Lower leg skin (tissue), 4 donors: Measurements from ENCODE around the gene SH2D7. TPM values are rescaled to one million over a fixed set of nuclear protein-coding genes. Genes with fewer than 3 reads are reported as not detected.

Experiments used
- DNase-seq, 2 donors: peaks; one replicate each; pipeline ENCODE4 v3.0.0-alpha.2; 2019; ENCODE audit warnings: low spot score in 2 of 2
- H3K4me3 ChIP-seq: fragments of 200-600 bp; sonication (generic); 2 replicates; pipeline ENCODE4 v1.5.1; 2017; ENCODE audit warnings: mild to moderate bottlenecking, low read depth; ENCODE audit not compliant: poor library complexity, severe bottlenecking
- POLR2A ChIP-seq, 2 donors: fragments of 450-650 bp; IDR thresholded peaks; one replicate each; pipeline ENCODE4 v1.6.1; 2016 to 2017; ENCODE audit warnings: antibody characterized with exemption in 2 of 2, mild to moderate bottlenecking in 1 of 2, moderate library complexity in 1 of 2
- WGBS, 2 donors: methylation state at CpG; one replicate each; pipeline ENCODE4 v1.1.5; 2018; 5-methylcytosine and 5-hydroxymethylcytosine counted together
- intact Hi-C: fragments of 100-400 bp; cut with DNase I; formaldehyde crosslinking; loops from one replicate; pipeline ENCODE4 v1.15.0; 2023; ENCODE audit warnings: low total_unique reads
- total RNA-seq, 4 donors: library from RNA; depleted of rRNA; stranded (reverse); fragments of >200 nt; gene quantifications; one replicate each; pipeline ENCODE4 v1.1.0, GENCODE V29; 2016
- TF ChIP-seq, protein P1 (sequence below), 3 donors: fragments of 450-650 bp; IDR thresholded peaks; one replicate each; pipeline ENCODE4 v1.5.1; 2016; ENCODE audit warnings: antibody characterized with exemption in 3 of 3, mild to moderate bottlenecking in 3 of 3, moderate library complexity in 2 of 3

Gene SH2D7
- total RNA-seq, 4 donors from 2014 or later = not detected

DNA sequence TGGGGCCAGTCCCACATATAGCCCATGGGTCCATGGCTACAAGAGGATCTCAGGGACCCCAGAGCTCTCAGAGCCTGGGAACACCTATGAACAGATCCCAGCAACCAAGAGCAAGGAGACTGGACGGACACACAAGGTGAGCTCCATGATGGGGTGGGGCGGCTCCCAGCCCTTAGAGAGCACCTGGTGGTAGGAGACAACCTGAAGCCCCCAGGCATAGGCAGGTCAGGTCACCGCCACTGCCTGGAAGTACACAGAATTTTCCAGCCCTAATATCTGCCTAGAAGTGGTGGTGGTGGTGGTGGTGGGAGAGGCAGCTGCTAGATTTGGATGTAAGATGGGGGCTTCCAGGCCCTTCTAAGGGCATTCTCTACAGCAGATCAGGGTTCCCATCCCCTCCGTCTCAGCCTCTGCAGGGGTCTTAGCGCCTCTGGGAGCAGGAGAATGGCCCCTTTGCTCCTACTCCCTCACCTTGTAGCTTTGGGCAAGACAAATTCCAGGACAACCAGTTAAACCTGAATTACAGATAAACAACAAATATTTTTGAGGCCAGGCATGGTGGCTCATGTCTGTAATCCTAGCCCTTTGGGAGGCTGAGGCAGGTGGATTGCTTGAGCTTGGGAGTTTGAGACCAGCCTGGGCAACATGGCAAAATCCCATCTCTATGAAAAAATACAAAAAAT, 9.2 kb downstream of the SH2D7 start:
- WGBS, 2 donors = 83 to 89% methylated on average over 5 of the region's 5 CpGs
- H3K4me3 ChIP-seq = no peak overlapping the region
- no peak for DNase-seq
- intact Hi-C loops = no loop called here
- TF ChIP-seq, protein P1, sequence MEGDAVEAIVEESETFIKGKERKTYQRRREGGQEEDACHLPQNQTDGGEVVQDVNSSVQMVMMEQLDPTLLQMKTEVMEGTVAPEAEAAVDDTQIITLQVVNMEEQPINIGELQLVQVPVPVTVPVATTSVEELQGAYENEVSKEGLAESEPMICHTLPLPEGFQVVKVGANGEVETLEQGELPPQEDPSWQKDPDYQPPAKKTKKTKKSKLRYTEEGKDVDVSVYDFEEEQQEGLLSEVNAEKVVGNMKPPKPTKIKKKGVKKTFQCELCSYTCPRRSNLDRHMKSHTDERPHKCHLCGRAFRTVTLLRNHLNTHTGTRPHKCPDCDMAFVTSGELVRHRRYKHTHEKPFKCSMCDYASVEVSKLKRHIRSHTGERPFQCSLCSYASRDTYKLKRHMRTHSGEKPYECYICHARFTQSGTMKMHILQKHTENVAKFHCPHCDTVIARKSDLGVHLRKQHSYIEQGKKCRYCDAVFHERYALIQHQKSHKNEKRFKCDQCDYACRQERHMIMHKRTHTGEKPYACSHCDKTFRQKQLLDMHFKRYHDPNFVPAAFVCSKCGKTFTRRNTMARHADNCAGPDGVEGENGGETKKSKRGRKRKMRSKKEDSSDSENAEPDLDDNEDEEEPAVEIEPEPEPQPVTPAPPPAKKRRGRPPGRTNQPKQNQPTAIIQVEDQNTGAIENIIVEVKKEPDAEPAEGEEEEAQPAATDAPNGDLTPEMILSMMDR (IDR thresholded peaks at IDR 0.05) = no peak
- no peak for TF ChIP-seq POLR2A (IDR thresholded peaks at IDR 0.05)

DNA sequence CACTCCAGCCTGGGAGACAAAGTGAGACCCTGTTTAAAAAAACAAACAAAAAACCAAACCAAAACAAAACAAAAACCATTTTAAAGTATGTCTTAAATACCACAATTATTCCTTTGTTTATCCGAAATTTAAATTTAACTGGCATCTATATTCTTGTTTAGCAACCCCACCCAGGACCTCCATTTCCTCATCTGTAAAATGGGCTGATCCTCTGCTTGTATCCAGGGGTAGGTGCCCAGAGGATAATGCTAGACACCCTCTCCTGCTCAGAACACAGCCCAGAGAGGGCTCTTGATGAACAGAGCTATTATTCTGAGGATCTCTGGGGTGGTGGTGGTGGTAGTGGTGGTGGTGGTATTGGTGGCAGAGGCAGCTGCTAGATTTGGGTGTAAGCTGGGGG, 9.8 kb downstream of the SH2D7 start:
- WGBS, 2 donors = 82 to 88% methylated on average over 1 of the region's 1 CpG
- no peak overlapping the region for H3K4me3 ChIP-seq
- intact Hi-C loops = no loop called here
- no peak for TF ChIP-seq POLR2A (IDR thresholded peaks at IDR 0.05)
- no peak for DNase-seq

DNA sequence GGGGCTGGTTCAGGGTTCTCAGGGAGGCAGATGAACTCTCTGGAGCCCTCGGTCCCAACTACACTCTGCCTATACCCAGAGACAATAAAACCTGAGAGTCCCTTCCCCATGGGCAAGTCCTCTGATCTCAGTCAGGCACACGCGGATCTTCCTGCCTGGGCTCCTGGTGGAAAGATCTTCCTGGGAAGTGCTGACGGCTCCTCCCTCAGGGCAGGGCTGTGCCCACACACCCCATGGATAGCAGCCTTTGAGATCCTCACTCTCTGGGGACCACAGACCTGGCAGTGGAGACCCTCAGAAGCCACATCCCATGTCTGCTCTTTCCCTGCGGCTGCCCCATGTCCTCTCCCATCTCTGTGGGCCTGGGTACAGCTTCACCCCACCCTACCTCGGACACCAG, 10.4 kb downstream of the SH2D7 start:
- WGBS, 2 donors = 84% methylated on average over 6 of the region's 6 CpGs
- no peak for DNase-seq
- intact Hi-C loops = no loop called here

GRCh38 chr15:78103406-78104118, 11.2 kb downstream of the SH2D7 start:
- intact Hi-C loops = no loop called here
- WGBS, 2 donors = 87 to 88% methylated on average over 12 of the region's 12 CpGs
- no peak for DNase-seq
- H3K4me3 ChIP-seq = no peak overlapping the region
- TF ChIP-seq, protein P1 (IDR thresholded peaks at IDR 0.05) = no peak
- TF ChIP-seq POLR2A (IDR thresholded peaks at IDR 0.05) = no peak

More for the DNA sequence above, 10.4 kb downstream of the SH2D7 start:
- no peak for TF ChIP-seq POLR2A (IDR thresholded peaks at IDR 0.05)
- TF ChIP-seq, protein P1 (IDR thresholded peaks at IDR 0.05) = no peak
- no peak overlapping the region for H3K4me3 ChIP-seq

- WGBS, 2 donors = 91 to 92% methylated on average over 4 of the region's 4 CpGs
- no peak for TF ChIP-seq POLR2A (IDR thresholded peaks at IDR 0.05)
- TF ChIP-seq, protein P1 (IDR thresholded peaks at IDR 0.05) = no peak
- intact Hi-C loops = no loop called here
These were observed 11.7 kb downstream of the SH2D7 start for GRCh38 chr15:78104119-78104479.

DNA sequence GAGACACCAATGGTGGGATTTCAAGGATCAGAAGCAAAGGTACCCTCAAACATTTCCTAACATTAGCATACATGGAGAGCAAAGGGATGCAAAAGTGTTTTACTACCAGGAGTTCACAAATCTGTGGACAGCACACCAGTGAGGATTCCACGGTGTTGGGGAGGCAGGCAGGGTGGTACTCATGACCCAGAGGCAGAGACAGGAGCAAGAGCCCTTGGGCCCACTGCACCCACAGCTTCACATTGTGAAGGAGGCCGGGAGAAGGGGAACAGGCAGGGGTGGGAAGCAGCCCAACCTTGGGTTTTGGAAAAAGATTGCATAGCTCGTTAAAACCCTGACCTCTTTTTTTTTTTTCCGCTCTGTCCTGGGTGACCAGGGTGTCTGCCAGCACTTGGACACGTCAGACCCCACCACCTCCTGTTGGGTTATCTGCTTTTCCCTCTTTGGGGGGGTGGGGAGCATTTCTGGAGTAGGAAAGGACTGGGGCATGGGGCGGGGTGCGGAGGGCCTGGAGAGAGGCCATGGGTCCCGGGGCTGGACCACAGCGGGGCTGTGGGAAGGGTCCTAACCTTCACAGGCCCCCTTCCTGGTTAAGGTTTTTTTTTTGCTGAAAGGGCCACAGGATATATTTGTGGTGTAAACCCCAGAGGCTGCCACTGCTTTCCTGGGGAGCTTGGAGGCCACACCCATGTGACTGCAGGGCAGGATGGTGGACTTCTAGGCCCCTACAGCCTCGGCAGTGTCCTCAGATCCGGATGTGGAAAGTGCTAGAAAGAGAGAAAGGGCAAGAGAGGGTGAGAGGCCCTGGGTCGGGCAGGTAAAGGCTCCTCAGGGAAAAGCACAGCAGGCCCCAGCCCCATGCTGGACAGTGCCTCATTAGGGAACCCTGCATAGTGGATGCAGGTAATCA, 12.5 kb downstream of the SH2D7 start:
- no peak for TF ChIP-seq POLR2A (IDR thresholded peaks at IDR 0.05)
- TF ChIP-seq, protein P1 (IDR thresholded peaks at IDR 0.05) = no peak
- no peak overlapping the region for H3K4me3 ChIP-seq
- intact Hi-C loops = loop anchor here (5.0 kb wide), 1 partner anchor 138 kb away; no protein-coding TSS in a partner anchor
- 87 to 89% methylated on average over 12 of the region's 12 CpGs for WGBS, 2 donors
- DNase-seq = no peak

More at GRCh38 chr15:78104119-78104479, 11.7 kb downstream of the SH2D7 start:
- no peak overlapping the region for H3K4me3 ChIP-seq
- no peak for DNase-seq
